HEK293 (cell line): Measurements from ENCODE around the gene CASZ1.
A peak's percentile ranks its signal among the peaks of the same experiment; 100 is the strongest.

Experiments
- CTCF ChIA-PET: fragments of 350-600 bp; formaldehyde crosslinking; extraction: SDS; loops from one replicate; lab custom pipeline; 2021; ENCODE audit warnings: antibody characterized with exemption; lab: Yijun Ruan, JAX
- POLR2A ChIA-PET: fragments of 300-600 bp; formaldehyde crosslinking; extraction: SDS; loops from one replicate; lab custom pipeline; 2020; ENCODE audit warnings: antibody characterized with exemption, inconsistent platforms; lab: Yijun Ruan, JAX
- H3K27ac ChIP-seq: fragments of 200-500 bp; sonication (Bioruptor generic); 2 replicates; pipeline ENCODE4 v1.5.1; 2014; ENCODE audit warnings: low read depth, low read length, control low read depth, inconsistent platforms; ENCODE audit errors: extremely low read depth
- H3K36me3 ChIP-seq, 2 experiments: fragments of 200-500 bp in 1 of 2; sonication (Bioruptor generic) in 1 of 2; 1 replicate in 1 of 2; 2 replicates in 1 of 2; pipeline ENCODE4 v1.5.1; 2014 to 2017; ENCODE audit warnings: inconsistent platforms in 2 of 2, low read length in 2 of 2; ENCODE audit not compliant: control insufficient read depth in 2 of 2, insufficient read depth in 1 of 2
- H3K4me1 ChIP-seq: fragments of 200-500 bp; sonication (Bioruptor generic); 2 replicates; pipeline ENCODE4 v1.5.1; 2014; ENCODE audit warnings: mild to moderate bottlenecking, low read length, inconsistent platforms; ENCODE audit not compliant: control insufficient read depth, insufficient read depth
- H3K4me3 ChIP-seq: 2 replicates; pipeline ENCODE4 v1.5.1; 2011; ENCODE audit warnings: low read depth, mild to moderate bottlenecking, control low read depth, low read length, moderate library complexity
- H3K9me3 ChIP-seq: fragments of 200-500 bp; sonication (Bioruptor generic); 2 replicates; pipeline ENCODE4 v1.5.1; 2014; ENCODE audit warnings: low read depth, low read length, inconsistent platforms; ENCODE audit not compliant: control insufficient read depth, insufficient read depth
- GFI1B ChIP-seq: fragments of 450-650 bp; formaldehyde crosslinking; IDR thresholded peaks from 2 replicates; pipeline ENCODE4 v1.5.1; 2016; ENCODE audit warnings: missing biosample characterization, missing genetic modification characterization
- KLF10 ChIP-seq: fragments of 450-650 bp; IDR thresholded peaks from 2 replicates; pipeline ENCODE4 v1.5.1; 2018; ENCODE audit warnings: missing biosample characterization, mild to moderate bottlenecking, missing genetic modification characterization
- KLF9 ChIP-seq: fragments of 450-650 bp; formaldehyde crosslinking; IDR thresholded peaks from 2 replicates; pipeline ENCODE4 v1.5.1; 2016; ENCODE audit warnings: missing biosample characterization, missing genetic modification characterization, low read depth
- PRDM1 ChIP-seq: fragments of 450-650 bp; formaldehyde crosslinking; IDR thresholded peaks from 2 replicates; pipeline ENCODE4; 2016; ENCODE audit warnings: missing biosample characterization, missing genetic modification characterization
- SCRT1 ChIP-seq: fragments of 450-650 bp; formaldehyde crosslinking; IDR thresholded peaks from 2 replicates; pipeline ENCODE4 v1.5.1; 2016; ENCODE audit warnings: missing biosample characterization, missing genetic modification characterization, borderline replicate concordance
- SP3 ChIP-seq: fragments of 450-650 bp; formaldehyde crosslinking; IDR thresholded peaks from 2 replicates; pipeline ENCODE4 v1.5.1; 2016; ENCODE audit warnings: missing biosample characterization, missing genetic modification characterization
- TCF7L2 ChIP-seq: IDR thresholded peaks from 2 replicates; pipeline ENCODE4 v1.6.1; 2011; ENCODE audit warnings: low read depth, mild to moderate bottlenecking, inconsistent platforms, low read length, moderate library complexity, borderline replicate concordance
- ZEB2 ChIP-seq: fragments of 450-650 bp; formaldehyde crosslinking; IDR thresholded peaks from 2 replicates; pipeline ENCODE4 v1.5.1; 2016; ENCODE audit warnings: missing biosample characterization, missing genetic modification characterization
- ZFHX2 ChIP-seq: fragments of 450-650 bp; formaldehyde crosslinking; conservative IDR thresholded peaks from 2 replicates; pipeline ENCODE4 v1.5.1; 2016; ENCODE audit warnings: missing biosample characterization, missing genetic modification characterization
- ZFP41 ChIP-seq: fragments of 450-650 bp; formaldehyde crosslinking; IDR thresholded peaks from 2 replicates; pipeline ENCODE4 v1.5.1; 2016; ENCODE audit warnings: missing biosample characterization, missing genetic modification characterization, borderline replicate concordance
- ZNF132 ChIP-seq: fragments of 450-650 bp; formaldehyde crosslinking; IDR thresholded peaks from 2 replicates; pipeline ENCODE4 v1.5.1; 2017; ENCODE audit warnings: missing biosample characterization, missing genetic modification characterization, borderline replicate concordance
- ZNF274 ChIP-seq, 2 experiments: fragments of 200-500 bp in 1 of 2; fragments of 450-650 bp in 1 of 2; sonication (Bioruptor generic) in 1 of 2; formaldehyde crosslinking in 1 of 2; IDR thresholded peaks; 2 replicates each; pipeline versions ENCODE4 v1.5.1 to v1.6.1; 2014 to 2016; ENCODE audit warnings: borderline replicate concordance in 1 of 2, inconsistent platforms in 1 of 2, low read length in 1 of 2, missing biosample characterization in 1 of 2, missing genetic modification characterization in 1 of 2
- ZNF558 ChIP-seq: fragments of 450-650 bp; formaldehyde crosslinking; IDR thresholded peaks from 2 replicates; pipeline ENCODE4 v1.5.1; 2016; ENCODE audit warnings: missing biosample characterization, missing genetic modification characterization
- ZNF610 ChIP-seq: fragments of 450-650 bp; formaldehyde crosslinking; IDR thresholded peaks from 2 replicates; pipeline ENCODE4 v1.5.1; 2016; ENCODE audit warnings: missing biosample characterization, missing genetic modification characterization, borderline replicate concordance
- ZNF837 ChIP-seq: fragments of 450-650 bp; formaldehyde crosslinking; IDR thresholded peaks from 2 replicates; pipeline ENCODE4 v1.5.1; 2016; ENCODE audit warnings: missing biosample characterization, missing genetic modification characterization
- TF ChIP-seq, protein P1 (sequence below): IDR thresholded peaks from 2 replicates; pipeline ENCODE4 v1.6.1; 2011; ENCODE audit warnings: mild to moderate bottlenecking, low read depth, low read length, borderline replicate concordance
- TF ChIP-seq, protein P2 (sequence below): fragments of 450-650 bp; formaldehyde crosslinking; IDR thresholded peaks from 2 replicates; pipeline ENCODE4 v1.5.1; 2017; ENCODE audit warnings: missing biosample characterization, mild to moderate bottlenecking, missing genetic modification characterization, moderate library complexity
- TF ChIP-seq, protein P3 (sequence below): fragments of 450-650 bp; formaldehyde crosslinking; IDR thresholded peaks from 2 replicates; pipeline ENCODE4 v1.5.1; 2016; ENCODE audit warnings: missing biosample characterization, missing genetic modification characterization
- TF ChIP-seq, protein P4 (sequence below): fragments of 450-650 bp; formaldehyde crosslinking; conservative IDR thresholded peaks from 2 replicates; pipeline ENCODE4 v1.5.1; 2016; ENCODE audit warnings: low read depth, missing biosample characterization, missing genetic modification characterization
- TF ChIP-seq, protein P5 (sequence below): fragments of 450-650 bp; formaldehyde crosslinking; IDR thresholded peaks from 2 replicates; pipeline ENCODE4 v1.5.1; 2016; ENCODE audit warnings: missing biosample characterization, missing genetic modification characterization

CASZ1 gene, protein sequence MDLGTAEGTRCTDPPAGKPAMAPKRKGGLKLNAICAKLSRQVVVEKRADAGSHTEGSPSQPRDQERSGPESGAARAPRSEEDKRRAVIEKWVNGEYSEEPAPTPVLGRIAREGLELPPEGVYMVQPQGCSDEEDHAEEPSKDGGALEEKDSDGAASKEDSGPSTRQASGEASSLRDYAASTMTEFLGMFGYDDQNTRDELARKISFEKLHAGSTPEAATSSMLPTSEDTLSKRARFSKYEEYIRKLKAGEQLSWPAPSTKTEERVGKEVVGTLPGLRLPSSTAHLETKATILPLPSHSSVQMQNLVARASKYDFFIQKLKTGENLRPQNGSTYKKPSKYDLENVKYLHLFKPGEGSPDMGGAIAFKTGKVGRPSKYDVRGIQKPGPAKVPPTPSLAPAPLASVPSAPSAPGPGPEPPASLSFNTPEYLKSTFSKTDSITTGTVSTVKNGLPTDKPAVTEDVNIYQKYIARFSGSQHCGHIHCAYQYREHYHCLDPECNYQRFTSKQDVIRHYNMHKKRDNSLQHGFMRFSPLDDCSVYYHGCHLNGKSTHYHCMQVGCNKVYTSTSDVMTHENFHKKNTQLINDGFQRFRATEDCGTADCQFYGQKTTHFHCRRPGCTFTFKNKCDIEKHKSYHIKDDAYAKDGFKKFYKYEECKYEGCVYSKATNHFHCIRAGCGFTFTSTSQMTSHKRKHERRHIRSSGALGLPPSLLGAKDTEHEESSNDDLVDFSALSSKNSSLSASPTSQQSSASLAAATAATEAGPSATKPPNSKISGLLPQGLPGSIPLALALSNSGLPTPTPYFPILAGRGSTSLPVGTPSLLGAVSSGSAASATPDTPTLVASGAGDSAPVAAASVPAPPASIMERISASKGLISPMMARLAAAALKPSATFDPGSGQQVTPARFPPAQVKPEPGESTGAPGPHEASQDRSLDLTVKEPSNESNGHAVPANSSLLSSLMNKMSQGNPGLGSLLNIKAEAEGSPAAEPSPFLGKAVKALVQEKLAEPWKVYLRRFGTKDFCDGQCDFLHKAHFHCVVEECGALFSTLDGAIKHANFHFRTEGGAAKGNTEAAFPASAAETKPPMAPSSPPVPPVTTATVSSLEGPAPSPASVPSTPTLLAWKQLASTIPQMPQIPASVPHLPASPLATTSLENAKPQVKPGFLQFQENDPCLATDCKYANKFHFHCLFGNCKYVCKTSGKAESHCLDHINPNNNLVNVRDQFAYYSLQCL (N-terminal part only)

DNA sequence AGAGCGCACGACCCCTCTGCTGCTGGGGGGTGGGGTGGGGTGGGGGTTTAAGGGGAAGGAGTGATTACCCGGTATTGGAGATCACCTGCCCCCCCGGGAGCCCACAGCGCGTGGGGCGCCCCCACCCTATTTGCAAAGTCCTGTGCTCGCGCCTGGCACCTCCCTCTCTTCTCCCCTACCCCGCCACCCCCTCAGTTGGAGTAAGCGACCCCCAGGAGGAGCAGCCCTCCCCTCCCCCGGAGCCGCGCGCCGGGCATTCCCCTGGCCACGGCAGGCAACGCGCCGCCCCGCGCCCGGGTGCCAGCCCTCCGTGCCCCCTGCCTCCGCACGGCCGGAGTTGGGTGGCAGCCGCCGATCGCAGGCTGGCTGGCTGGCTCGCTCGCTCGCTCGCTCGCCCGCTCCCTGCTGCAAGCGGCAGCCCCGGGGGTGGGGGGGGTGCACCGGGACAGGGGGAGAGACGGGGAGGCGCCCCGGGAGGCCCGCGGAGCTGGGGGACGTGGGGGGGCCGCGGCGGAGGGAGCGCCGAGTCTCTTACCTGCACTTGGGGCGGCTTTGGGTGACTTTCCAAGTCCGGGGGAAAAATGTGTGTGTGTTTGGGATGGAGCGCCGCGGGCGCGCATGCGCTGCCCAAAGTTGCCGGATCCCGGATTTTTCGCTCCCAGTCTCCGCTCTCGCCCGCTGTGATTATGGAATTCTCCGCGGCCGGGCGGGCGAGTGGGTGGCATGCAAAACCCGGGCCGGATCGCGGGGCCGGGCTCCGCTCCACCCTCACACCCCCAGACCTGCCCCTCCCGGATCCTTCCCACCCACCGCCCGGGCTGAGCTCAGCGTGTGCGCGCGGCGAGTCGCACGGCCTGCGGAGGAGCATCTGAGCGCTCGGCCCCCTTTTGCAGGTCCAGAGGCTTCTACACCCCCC is at the start of gene CASZ1:
Gene CASZ1, minus strand, starts transcription at position 618 of the 916 bp plus-strand sequence. CDS start 102,757 bp downstream, outside the sequence.
- Histone ChIP-seq H3K9me3 (no peaks in the 10 kb centered on the region), H3K36me3 (no peaks in the 10 kb centered on the region), H3K4me3 (peak within 1 kb of the TSS; percentile 57), H3K4me1 (peaks cover 15% of the 10 kb centered on the region), H3K27ac (no peak within 1 kb of the TSS; the same call in 1 of the 2 replicates)
- ChIA-PET CTCF (interaction anchor here (0.6 kb wide), 1 partner anchor 9 kb away, joined by 4 read pairs; no protein-coding TSS in a partner anchor), POLR2A (interaction anchor here (0.6 to 1.4 kb wide), 2 partner anchors 14 to 1391 kb away, joined by 3 to 4 read pairs; no protein-coding TSS in a partner anchor)
- TF ChIP-seq, protein P1, sequence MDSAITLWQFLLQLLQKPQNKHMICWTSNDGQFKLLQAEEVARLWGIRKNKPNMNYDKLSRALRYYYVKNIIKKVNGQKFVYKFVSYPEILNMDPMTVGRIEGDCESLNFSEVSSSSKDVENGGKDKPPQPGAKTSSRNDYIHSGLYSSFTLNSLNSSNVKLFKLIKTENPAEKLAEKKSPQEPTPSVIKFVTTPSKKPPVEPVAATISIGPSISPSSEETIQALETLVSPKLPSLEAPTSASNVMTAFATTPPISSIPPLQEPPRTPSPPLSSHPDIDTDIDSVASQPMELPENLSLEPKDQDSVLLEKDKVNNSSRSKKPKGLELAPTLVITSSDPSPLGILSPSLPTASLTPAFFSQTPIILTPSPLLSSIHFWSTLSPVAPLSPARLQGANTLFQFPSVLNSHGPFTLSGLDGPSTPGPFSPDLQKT = no peak
- TF ChIP-seq, protein P2, sequence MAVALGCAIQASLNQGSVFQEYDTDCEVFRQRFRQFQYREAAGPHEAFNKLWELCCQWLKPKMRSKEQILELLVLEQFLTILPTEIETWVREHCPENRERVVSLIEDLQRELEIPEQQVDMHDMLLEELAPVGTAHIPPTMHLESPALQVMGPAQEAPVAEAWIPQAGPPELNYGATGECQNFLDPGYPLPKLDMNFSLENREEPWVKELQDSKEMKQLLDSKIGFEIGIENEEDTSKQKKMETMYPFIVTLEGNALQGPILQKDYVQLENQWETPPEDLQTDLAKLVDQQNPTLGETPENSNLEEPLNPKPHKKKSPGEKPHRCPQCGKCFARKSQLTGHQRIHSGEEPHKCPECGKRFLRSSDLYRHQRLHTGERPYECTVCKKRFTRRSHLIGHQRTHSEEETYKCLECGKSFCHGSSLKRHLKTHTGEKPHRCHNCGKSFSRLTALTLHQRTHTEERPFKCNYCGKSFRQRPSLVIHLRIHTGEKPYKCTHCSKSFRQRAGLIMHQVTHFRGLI = peak; percentile 64; the same call in 1 of the 2 replicates
- TF ChIP-seq ZNF610 (tag by site-specific recombination) = peak; percentile 78; the same call in 1 of the 2 replicates
- no peak for TF ChIP-seq ZNF558 (tag by site-specific recombination)
- TF ChIP-seq KLF9 (tag by site-specific recombination) = peak; percentile 98
- TF ChIP-seq ZFP41 (tag by site-specific recombination) = no peak
- TF ChIP-seq, protein P3, sequence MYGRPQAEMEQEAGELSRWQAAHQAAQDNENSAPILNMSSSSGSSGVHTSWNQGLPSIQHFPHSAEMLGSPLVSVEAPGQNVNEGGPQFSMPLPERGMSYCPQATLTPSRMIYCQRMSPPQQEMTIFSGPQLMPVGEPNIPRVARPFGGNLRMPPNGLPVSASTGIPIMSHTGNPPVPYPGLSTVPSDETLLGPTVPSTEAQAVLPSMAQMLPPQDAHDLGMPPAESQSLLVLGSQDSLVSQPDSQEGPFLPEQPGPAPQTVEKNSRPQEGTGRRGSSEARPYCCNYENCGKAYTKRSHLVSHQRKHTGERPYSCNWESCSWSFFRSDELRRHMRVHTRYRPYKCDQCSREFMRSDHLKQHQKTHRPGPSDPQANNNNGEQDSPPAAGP = peak; percentile 99
- peak; percentile 65; the same call in 1 of the 2 replicates for TF ChIP-seq SCRT1
- TF ChIP-seq, protein P4, sequence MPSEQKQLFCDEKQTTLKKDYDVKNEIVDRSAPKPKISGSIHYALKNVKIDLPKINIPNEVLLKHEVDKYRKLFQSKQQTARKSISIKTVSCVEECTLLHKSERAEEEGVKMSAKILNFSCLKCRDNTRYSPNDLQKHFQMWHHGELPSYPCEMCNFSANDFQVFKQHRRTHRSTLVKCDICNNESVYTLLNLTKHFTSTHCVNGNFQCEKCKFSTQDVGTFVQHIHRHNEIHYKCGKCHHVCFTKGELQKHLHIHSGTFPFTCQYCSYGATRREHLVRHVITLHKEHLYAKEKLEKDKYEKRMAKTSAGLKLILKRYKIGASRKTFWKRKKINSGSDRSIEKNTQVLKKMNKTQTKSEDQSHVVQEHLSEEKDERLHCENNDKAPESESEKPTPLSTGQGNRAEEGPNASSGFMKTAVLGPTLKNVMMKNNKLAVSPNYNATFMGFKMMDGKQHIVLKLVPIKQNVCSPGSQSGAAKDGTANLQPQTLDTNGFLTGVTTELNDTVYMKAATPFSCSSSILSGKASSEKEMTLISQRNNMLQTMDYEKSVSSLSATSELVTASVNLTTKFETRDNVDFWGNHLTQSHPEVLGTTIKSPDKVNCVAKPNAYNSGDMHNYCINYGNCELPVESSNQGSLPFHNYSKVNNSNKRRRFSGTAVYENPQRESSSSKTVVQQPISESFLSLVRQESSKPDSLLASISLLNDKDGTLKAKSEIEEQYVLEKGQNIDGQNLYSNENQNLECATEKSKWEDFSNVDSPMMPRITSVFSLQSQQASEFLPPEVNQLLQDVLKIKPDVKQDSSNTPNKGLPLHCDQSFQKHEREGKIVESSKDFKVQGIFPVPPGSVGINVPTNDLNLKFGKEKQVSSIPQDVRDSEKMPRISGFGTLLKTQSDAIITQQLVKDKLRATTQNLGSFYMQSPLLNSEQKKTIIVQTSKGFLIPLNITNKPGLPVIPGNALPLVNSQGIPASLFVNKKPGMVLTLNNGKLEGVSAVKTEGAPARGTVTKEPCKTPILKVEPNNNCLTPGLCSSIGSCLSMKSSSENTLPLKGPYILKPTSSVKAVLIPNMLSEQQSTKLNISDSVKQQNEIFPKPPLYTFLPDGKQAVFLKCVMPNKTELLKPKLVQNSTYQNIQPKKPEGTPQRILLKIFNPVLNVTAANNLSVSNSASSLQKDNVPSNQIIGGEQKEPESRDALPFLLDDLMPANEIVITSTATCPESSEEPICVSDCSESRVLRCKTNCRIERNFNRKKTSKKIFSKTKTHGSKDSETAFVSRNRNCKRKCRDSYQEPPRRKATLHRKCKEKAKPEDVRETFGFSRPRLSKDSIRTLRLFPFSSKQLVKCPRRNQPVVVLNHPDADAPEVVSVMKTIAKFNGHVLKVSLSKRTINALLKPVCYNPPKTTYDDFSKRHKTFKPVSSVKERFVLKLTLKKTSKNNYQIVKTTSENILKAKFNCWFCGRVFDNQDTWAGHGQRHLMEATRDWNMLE = peak; percentile 32; the same call in 1 of the 2 replicates
- TF ChIP-seq, protein P5, sequence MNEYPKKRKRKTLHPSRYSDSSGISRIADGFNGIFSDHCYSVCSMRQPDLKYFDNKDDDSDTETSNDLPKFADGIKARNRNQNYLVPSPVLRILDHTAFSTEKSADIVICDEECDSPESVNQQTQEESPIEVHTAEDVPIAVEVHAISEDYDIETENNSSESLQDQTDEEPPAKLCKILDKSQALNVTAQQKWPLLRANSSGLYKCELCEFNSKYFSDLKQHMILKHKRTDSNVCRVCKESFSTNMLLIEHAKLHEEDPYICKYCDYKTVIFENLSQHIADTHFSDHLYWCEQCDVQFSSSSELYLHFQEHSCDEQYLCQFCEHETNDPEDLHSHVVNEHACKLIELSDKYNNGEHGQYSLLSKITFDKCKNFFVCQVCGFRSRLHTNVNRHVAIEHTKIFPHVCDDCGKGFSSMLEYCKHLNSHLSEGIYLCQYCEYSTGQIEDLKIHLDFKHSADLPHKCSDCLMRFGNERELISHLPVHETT (tag by site-specific recombination) = peak; percentile 90
- no peak for TF ChIP-seq ZNF837 (tag by site-specific recombination)
- no peak for TF ChIP-seq TCF7L2
- TF ChIP-seq KLF10 (tag by site-specific recombination) = peak; percentile 97
- TF ChIP-seq ZEB2 = peak; percentile 91
- no peak for TF ChIP-seq ZNF274 (IDR thresholded peaks at IDR 0.05; ENCODE audit: low read length)
- TF ChIP-seq ZNF274 (tag by site-specific recombination; IDR thresholded peaks at IDR 0.05; ENCODE audit: borderline replicate concordance) = no peak
- TF ChIP-seq ZFHX2 (tag by site-specific recombination) = peak; percentile 97
- peak; percentile 55; the same call in 1 of the 2 replicates for TF ChIP-seq GFI1B (tag by site-specific recombination)
- TF ChIP-seq PRDM1 (tag by site-specific recombination) = no peak
- no peak for TF ChIP-seq ZNF132 (tag by site-specific recombination)
- peak; percentile 91 for TF ChIP-seq SP3 (tag by site-specific recombination)
